ENCODE data around the gene C17orf58. TPM values are rescaled to one million over a fixed set of nuclear protein-coding genes. Genes with fewer than 3 reads are reported as not detected.
A peak's percentile ranks its signal among the peaks of the same experiment; 100 is the strongest.

Gene C17orf58
- total RNA-seq, 1 donor from 2014 or later: 9.7 TPM

DNA sequence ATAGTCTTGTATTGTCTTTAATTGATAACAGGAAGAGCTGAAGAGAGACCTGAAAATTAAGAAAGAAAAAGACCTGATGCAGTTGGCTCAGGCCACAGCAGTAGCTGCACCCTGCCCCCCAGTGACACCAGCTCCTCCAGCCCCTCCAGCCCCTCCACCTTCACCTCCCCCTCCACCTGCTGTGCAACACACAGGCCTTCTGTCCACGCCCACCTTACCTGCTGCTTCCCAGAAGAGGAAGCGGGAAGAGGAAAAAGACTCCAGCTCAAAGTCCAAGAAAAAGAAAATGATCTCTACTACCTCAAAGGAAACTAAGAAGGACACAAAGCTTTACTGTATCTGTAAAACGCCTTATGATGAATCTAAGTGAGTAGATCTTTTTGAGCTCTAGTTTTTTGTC lies 36.8 kb downstream of the C17orf58 start:
- no peak for DNase-seq (ENCODE audit: low read depth)

DNA sequence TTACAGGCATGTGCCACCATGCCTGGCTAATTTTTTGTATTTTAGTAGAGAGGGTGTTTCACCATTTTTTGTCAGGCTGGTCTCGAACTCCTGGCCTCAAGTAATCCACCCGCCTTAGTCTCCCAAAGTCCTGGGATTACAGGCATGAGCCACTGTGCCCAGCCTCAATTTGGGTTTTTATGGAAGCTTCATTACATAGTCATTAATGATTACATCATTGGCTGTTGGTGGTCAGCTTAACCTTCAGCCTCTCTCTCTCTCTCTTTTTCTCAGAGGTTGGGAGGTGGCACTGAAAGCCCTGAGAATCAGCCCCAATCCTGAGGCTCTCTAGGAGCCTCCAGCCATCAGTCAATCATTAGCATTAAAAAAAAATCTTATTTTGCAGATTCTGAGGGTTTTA lies 45.3 kb downstream of the C17orf58 start:
- DNase-seq (ENCODE audit: low read depth): peak; percentile 15

DNA sequence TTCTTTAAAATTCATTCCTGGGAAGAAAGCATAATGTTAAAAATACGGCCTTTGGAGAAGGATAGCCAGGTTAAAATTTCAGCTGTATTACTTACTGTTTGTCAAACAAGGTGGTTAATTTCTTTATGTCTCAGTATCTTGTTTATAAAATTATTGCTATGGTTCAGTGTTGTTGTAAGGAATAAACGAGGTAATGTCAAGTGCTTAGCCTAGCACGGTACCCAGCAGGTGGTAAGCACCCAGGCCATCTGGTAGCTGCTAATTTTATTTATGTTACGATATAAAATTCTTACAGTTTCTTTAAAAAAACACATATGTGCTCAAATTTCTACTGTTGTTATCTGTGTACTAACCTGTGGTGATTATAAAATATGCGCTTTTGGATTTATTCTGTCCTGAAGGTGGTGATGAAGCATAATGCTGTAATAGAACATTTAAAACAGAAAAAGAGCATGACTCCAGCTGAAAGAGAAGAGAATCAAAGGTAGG lies 48.9 kb downstream of the C17orf58 start:
- no peak for DNase-seq (ENCODE audit: low read depth)

DNA sequence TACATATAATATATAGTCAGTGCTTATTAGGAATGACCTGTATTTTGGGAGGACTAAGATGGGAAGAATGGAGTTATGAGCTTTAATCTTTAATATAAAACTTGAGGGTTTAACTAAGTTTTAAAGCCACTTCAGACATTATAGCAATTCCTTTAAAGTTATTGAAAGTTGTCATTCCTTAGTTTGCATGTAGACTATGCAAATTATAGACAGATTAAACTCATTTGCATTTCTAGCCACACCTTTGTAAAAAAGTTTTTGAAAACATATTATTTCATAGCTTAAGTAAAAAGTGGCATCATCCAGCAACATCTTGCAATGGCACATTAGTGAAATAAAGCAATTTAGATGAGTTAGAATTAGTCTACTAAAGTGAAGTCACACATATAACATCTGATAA lies 49.8 kb downstream of the C17orf58 start:
- no peak for DNase-seq (ENCODE audit: low read depth)

DNA sequence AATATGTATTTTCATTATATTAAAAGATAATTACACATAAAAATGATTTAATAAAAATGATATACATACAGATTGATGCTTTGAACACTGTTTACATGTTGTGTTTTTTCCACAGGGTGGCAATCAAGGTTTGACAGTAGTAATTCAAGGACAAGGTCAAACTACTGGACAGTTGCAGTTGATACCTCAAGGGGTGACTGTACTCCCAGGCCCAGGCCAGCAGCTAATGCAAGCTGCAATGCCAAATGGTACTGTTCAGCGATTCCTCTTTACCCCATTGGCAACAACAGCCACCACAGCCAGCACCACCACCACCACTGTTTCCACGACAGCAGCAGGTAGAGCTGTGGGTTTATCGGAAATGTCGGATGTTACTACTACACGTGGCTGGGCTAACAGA lies 52.2 kb downstream of the C17orf58 start:
- no peak for DNase-seq (ENCODE audit: low read depth)

DNA sequence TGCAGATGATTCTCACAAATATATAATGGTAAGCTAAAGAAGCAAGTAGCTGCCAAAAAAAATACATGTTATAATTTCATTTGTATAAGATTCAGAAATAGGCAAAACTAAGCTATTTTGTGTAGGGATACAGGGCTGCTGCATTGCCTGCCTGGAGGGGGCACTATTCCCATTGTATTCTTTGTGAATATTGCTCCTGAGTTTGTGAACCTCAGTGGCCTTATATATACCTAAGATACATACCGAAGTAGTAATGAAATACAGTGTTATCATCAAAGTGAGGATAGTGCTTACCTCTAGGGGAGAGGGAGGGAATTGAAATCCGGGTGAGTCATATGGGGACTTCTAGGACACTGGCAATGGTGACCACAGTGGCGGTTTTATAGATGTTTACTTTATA lies 53.5 kb downstream of the C17orf58 start:
- DNase-seq (ENCODE audit: low read depth): no peak

Other genes starting within 250 kb of the C17orf58 start
- 17.5 and 102 TPM in 2 replicates for gene BPTF, start 171.0 kb downstream of the C17orf58 start, total RNA-seq
- 72.1 and 115 TPM in 2 replicates for gene KPNA2, start 39.3 kb upstream of the C17orf58 start, total RNA-seq